ENCODE measurements around the gene ELP4.

- TF ChIP-seq CTCF (IDR thresholded peaks at IDR 0.05), result no peak
- no peak for TF ChIP-seq POLR2A (IDR thresholded peaks at IDR 0.05)
Measured at GRCh38 chr11:31558001-31558400, 48.4 kb downstream of the ELP4 start.
